Parathyroid adenoma (tissue), 2 donors: Measurements from ENCODE around the gene MED13L.

ENCODE experiments used
- H2AFZ ChIP-seq: fragments of 300-600 bp; sonication (generic); one replicate; pipeline ENCODE4 v1.7.0; 2017; ENCODE audit warnings: antibody characterized with exemption, mild to moderate bottlenecking
- H3K27ac ChIP-seq: fragments of 300-600 bp; sonication (generic); one replicate; pipeline ENCODE4 v1.7.0; 2017
- H3K27me3 ChIP-seq: fragments of 300-600 bp; sonication (generic); one replicate; pipeline ENCODE4 v1.7.0; 2017; ENCODE audit warnings: low read length; ENCODE audit not compliant: control insufficient read depth, insufficient read depth
- H3K36me3 ChIP-seq: fragments of 300-600 bp; sonication (generic); one replicate; pipeline ENCODE4 v1.7.0; 2017; ENCODE audit warnings: low read length; ENCODE audit not compliant: control insufficient read depth, insufficient read depth
- H3K4me1 ChIP-seq: fragments of 300-600 bp; sonication (generic); one replicate; pipeline ENCODE4 v1.7.0; 2017; ENCODE audit warnings: control low read depth
- H3K4me2 ChIP-seq: fragments of 300-600 bp; sonication (generic); one replicate; pipeline ENCODE4 v1.7.0; 2017; ENCODE audit warnings: low read length
- H3K4me3 ChIP-seq: fragments of 300-600 bp; sonication (generic); one replicate; pipeline ENCODE4 v1.7.0; 2017; ENCODE audit warnings: low read depth, low read length
- H3K79me2 ChIP-seq: fragments of 300-600 bp; sonication (generic); one replicate; pipeline ENCODE4 v1.7.0; 2017; ENCODE audit warnings: control low read depth
- H3K9ac ChIP-seq: fragments of 300-600 bp; sonication (generic); one replicate; pipeline ENCODE4 v1.7.0; 2017; ENCODE audit warnings: mild to moderate bottlenecking
- H3K9me3 ChIP-seq: fragments of 300-600 bp; sonication (generic); one replicate; pipeline ENCODE4 v1.7.0; 2017; ENCODE audit warnings: low read length; ENCODE audit not compliant: control insufficient read depth
- TF ChIP-seq, protein P1 (sequence below): fragments of 300-600 bp; sonication (generic); IDR thresholded peaks from one replicate; pipeline ENCODE4 v1.7.0; 2017; ENCODE audit warnings: antibody characterized with exemption, mild to moderate bottlenecking
- donor health status: primary hyperparathyroidism.

The MED13L gene

DNA sequence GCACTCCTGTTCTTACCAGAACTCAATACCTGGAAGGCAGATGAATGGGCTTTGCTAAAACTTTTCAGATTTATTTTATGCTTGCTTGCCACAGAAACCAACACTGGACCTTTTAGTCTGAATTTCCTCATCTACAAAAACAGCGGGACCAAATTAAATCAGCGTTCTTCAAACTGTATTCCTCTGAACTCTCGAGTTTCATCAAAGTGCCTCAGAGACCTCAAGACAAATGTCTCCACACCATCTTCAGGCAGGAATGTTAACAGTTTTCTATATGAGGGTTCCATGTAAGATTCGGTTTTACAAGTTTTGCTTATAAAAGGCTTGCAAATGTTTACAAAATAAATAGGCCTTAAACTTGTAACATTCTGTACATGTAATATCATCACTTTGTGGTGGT lies 74.6 kb downstream of the MED13L start:
- Histone ChIP-seq H3K36me3 (no peaks in the 10 kb centered on the region), H3K9me3 (no peaks in the 10 kb centered on the region), H3K4me3 (no peak overlapping the region), H3K27me3 (no peaks in the 10 kb centered on the region), H2AFZ (no peak overlapping the region), H3K79me2 (peaks cover 22% of the 10 kb centered on the region), H3K27ac (no peak overlapping the region), H3K4me2 (no peak overlapping the region), H3K4me1 (peaks cover 16% of the 10 kb centered on the region), H3K9ac (no peak overlapping the region)
- TF ChIP-seq, protein P1, sequence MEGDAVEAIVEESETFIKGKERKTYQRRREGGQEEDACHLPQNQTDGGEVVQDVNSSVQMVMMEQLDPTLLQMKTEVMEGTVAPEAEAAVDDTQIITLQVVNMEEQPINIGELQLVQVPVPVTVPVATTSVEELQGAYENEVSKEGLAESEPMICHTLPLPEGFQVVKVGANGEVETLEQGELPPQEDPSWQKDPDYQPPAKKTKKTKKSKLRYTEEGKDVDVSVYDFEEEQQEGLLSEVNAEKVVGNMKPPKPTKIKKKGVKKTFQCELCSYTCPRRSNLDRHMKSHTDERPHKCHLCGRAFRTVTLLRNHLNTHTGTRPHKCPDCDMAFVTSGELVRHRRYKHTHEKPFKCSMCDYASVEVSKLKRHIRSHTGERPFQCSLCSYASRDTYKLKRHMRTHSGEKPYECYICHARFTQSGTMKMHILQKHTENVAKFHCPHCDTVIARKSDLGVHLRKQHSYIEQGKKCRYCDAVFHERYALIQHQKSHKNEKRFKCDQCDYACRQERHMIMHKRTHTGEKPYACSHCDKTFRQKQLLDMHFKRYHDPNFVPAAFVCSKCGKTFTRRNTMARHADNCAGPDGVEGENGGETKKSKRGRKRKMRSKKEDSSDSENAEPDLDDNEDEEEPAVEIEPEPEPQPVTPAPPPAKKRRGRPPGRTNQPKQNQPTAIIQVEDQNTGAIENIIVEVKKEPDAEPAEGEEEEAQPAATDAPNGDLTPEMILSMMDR: peak; percentile 14

GRCh38 chr12:116202433-116202832 lies 75.1 kb downstream of the MED13L start:
- Histone ChIP-seq H3K4me3 (no peak overlapping the region), H3K4me1 (peaks cover 16% of the 10 kb centered on the region), H3K9ac (no peak overlapping the region), H3K79me2 (peaks cover 20% of the 10 kb centered on the region), H3K27ac (no peak overlapping the region), H3K9me3 (no peaks in the 10 kb centered on the region), H3K36me3 (no peaks in the 10 kb centered on the region), H2AFZ (no peak overlapping the region), H3K4me2 (no peak overlapping the region), H3K27me3 (no peaks in the 10 kb centered on the region)
- TF ChIP-seq, protein P1: no peak

DNA sequence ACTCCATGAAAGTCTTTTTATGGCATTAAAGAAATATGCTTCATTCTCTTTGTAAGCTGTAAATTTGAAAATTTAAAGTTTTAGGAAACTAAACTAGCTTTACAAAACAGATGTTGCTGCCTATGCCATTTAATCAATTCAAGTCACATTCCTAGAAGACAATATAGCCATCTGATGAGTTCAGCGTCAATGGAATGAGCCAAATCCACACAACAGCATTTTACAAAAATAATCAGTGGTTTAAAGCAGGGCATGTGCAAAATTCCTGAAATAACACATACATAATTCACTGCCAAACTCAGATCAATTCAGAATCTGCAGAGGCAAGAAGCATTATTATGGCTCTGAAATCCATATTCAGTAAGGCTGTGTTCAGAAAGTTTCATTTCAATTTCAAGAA lies 75.6 kb downstream of the MED13L start:
- H3K27ac ChIP-seq: no peak overlapping the region
- no peaks in the 10 kb centered on the region for H3K36me3 ChIP-seq
- H3K4me1 ChIP-seq: peaks cover 16% of the 10 kb centered on the region
- H2AFZ ChIP-seq: no peak overlapping the region
- TF ChIP-seq, protein P1: no peak
- H3K4me3 ChIP-seq: no peak overlapping the region
- peaks cover 25% of the 10 kb centered on the region for H3K79me2 ChIP-seq
- H3K4me2 ChIP-seq: no peak overlapping the region
- no peaks in the 10 kb centered on the region for H3K9me3 ChIP-seq
- no peak overlapping the region for H3K9ac ChIP-seq
- no peaks in the 10 kb centered on the region for H3K27me3 ChIP-seq

- H3K27ac ChIP-seq: no peak overlapping the region
These were observed 76.1 kb downstream of the MED13L start for GRCh38 chr12:116201359-116201758.

GRCh38 chr12:116200812-116201211 lies 76.7 kb downstream of the MED13L start:
- no peaks in the 10 kb centered on the region for H3K9me3 ChIP-seq
- H3K4me2 ChIP-seq: no peak overlapping the region
- H3K9ac ChIP-seq: no peak overlapping the region
- H3K4me1 ChIP-seq: peaks cover 16% of the 10 kb centered on the region
- H3K36me3 ChIP-seq: no peaks in the 10 kb centered on the region
- TF ChIP-seq, protein P1: no peak
- no peak overlapping the region for H3K27ac ChIP-seq
- H3K79me2 ChIP-seq: peaks cover 23% of the 10 kb centered on the region
- no peak overlapping the region for H3K4me3 ChIP-seq
- H3K27me3 ChIP-seq: no peaks in the 10 kb centered on the region
- H2AFZ ChIP-seq: no peak overlapping the region

More at GRCh38 chr12:116201359-116201758, 76.1 kb downstream of the MED13L start:
- Histone ChIP-seq H3K4me1 (peaks cover 16% of the 10 kb centered on the region), H3K36me3 (no peaks in the 10 kb centered on the region), H3K9ac (no peak overlapping the region), H3K4me3 (no peak overlapping the region), H2AFZ (no peak overlapping the region), H3K9me3 (no peaks in the 10 kb centered on the region), H3K27me3 (no peaks in the 10 kb centered on the region), H3K79me2 (peaks cover 26% of the 10 kb centered on the region), H3K4me2 (no peak overlapping the region)
- TF ChIP-seq, protein P1: no peak
